ENCODE measurements around the gene TMEM243. TPM values are rescaled to one million over a fixed set of nuclear protein-coding genes. Genes with fewer than 3 reads are reported as not detected.
"Not testable (repeated sequence)": the region's sequence is repeated elsewhere in the genome, so short reads cannot be mapped to it uniquely, and the experiment has no call there.

The TMEM243 gene, protein sequence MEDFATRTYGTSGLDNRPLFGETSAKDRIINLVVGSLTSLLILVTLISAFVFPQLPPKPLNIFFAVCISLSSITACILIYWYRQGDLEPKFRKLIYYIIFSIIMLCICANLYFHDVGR
- 23.7 TPM for polyA plus RNA-seq (2013, experiment 1 of 2)
- polyA plus RNA-seq (2013, experiment 2 of 2), result 22.5 TPM

DNA sequence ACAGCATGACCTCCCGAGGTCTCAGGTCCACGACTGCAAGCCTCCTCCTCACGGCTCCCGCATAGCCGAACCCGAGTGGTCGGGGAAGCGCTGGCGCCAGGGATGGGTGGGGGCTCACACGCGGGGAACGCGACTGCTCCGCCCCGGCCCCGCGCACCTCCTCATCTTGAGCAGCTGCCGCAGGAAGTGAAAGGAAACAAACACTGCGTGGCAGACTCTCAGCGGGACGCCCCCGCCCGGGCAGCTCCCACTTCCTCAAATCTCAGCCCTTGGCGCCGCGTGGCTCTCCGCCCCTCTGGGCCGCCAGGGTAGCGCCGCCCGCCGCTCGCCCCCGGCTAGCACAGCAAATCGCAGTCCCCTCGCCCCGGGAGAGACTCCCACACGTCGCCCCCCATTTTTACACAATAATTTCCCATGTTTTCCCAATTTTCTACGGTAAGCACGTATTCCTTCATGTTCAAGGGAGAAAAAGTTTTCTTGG, at the start of gene TMEM243:
TSS of gene TMEM243 (minus strand) at position 188 of the 481 bp plus-strand sequence. CDS start 229 bp downstream, outside the sequence.
- Histone ChIP-seq H2BK15ac (replicated peaks; ENCODE audit: low read depth) (no peak within 1 kb of the TSS), H3K79me2 (ENCODE audit: control insufficient read depth, insufficient read depth, low read length) (peaks cover 40% of the 10 kb centered on the region), H3K4me3 (ENCODE audit: low read length) (peak within 1 kb of the TSS; percentile 84), H4K8ac (ENCODE audit: low read depth, low read length) (no peak within 1 kb of the TSS), H3K4me2 (ENCODE audit: low read length) (peak within 1 kb of the TSS; percentile 85), H3K18ac (ENCODE audit: low read length) (peak within 1 kb of the TSS; percentile 86), H3K36me3 (ENCODE audit: control insufficient read depth, insufficient read depth, low read length) (no peaks in the 10 kb centered on the region), H3K9ac (ENCODE audit: low read length) (peak within 1 kb of the TSS; percentile 91), H2BK120ac (ENCODE audit: low read depth, low read length) (no peak within 1 kb of the TSS), H3K4ac (ENCODE audit: low read depth, low read length) (peak within 1 kb of the TSS; percentile 71), H3K27me3 (ENCODE audit: insufficient read depth, low read length, poor library complexity) (peaks cover 2% of the 10 kb centered on the region), H3K4me1 (ENCODE audit: control insufficient read depth, low read depth, low read length) (peaks cover 7% of the 10 kb centered on the region), H2BK5ac (ENCODE audit: low read length) (peak within 1 kb of the TSS; percentile 47), H3K27ac (ENCODE audit: low read depth, low read length) (peak within 1 kb of the TSS; percentile 68), H4K5ac (ENCODE audit: low read length) (no peak within 1 kb of the TSS), H3K79me1 (ENCODE audit: low read length) (peaks cover 12% of the 10 kb centered on the region), H2AK5ac (ENCODE audit: low read length) (no peak within 1 kb of the TSS), H3K56ac (ENCODE audit: low read length) (peak within 1 kb of the TSS; percentile 95), H3K23ac (ENCODE audit: low read length) (peak within 1 kb of the TSS; percentile 67)
- no CpG with 5 or more reads among the region's 41 CpGs for WGBS (ENCODE audit: extremely low coverage, insufficient coverage, low lambda C conversion rate)
- peak; percentile 71 for DNase-seq

DNA sequence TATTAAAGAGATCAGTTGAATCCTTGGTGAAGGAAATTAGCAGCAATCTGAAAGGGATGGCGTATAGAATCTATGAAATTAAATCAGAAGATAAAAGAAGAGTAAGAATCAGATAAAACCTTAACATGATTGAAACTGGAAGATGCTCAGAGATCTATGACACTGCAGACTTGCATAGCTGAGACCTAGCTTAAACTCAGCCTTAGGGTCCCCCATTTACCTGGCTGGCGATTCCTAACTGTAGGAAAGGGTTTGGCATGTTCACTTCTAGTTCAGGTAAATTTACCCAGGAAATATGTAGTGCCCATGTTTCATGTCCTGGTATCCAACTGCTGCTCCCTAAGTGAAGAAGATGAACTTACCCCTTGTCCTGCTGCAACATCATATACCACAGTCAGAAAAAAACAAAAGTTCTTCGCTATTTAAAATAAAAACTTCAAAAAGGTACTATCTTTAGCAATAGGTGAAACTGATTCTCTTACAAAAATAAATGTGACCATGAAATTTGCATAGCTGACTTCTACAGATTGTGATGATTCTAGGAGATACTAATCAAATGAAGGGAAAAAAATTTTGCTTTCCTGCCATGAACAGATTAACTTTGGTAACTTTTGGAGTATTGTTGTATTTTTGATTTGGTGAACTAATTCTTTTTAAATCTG, 47.8 kb upstream of the TMEM243 start:
- H3K27ac ChIP-seq (ENCODE audit: low read depth, low read length), result no peak overlapping the region
- DNase-seq, result no peak
- H3K4me3 ChIP-seq (ENCODE audit: low read length), result no peak overlapping the region
- H3K79me2 ChIP-seq (ENCODE audit: control insufficient read depth, insufficient read depth, low read length), result no peaks in the 10 kb centered on the region
- H4K5ac ChIP-seq (ENCODE audit: low read length), result no peak overlapping the region
- H2AK5ac ChIP-seq (ENCODE audit: low read length), result no peak overlapping the region
- H4K8ac ChIP-seq (ENCODE audit: low read depth, low read length), result no peak overlapping the region
- no peaks in the 10 kb centered on the region for H3K4me1 ChIP-seq (ENCODE audit: control insufficient read depth, low read depth, low read length)
- no peak overlapping the region for H3K18ac ChIP-seq (ENCODE audit: low read length)
- H3K27me3 ChIP-seq (ENCODE audit: insufficient read depth, low read length, poor library complexity), result no peaks in the 10 kb centered on the region
- H3K23ac ChIP-seq (ENCODE audit: low read length), result no peak overlapping the region
- no peak overlapping the region for H3K9ac ChIP-seq (ENCODE audit: low read length)
- no peaks in the 10 kb centered on the region for H3K79me1 ChIP-seq (ENCODE audit: low read length)
- H3K56ac ChIP-seq (ENCODE audit: low read length), result no peak overlapping the region
- H2BK15ac ChIP-seq (replicated peaks; ENCODE audit: low read depth), result no peak overlapping the region
- no peak overlapping the region for H3K4ac ChIP-seq (ENCODE audit: low read depth, low read length)
- H3K4me2 ChIP-seq (ENCODE audit: low read length), result no peak overlapping the region
- H2BK120ac ChIP-seq (ENCODE audit: low read depth, low read length), result no peak overlapping the region
- H2BK5ac ChIP-seq (ENCODE audit: low read length), result no peak overlapping the region
- no peaks in the 10 kb centered on the region for H3K36me3 ChIP-seq (ENCODE audit: control insufficient read depth, insufficient read depth, low read length)
- no CpG with 5 or more reads among the region's 3 CpGs for WGBS (ENCODE audit: extremely low coverage, insufficient coverage, low lambda C conversion rate)

DNA sequence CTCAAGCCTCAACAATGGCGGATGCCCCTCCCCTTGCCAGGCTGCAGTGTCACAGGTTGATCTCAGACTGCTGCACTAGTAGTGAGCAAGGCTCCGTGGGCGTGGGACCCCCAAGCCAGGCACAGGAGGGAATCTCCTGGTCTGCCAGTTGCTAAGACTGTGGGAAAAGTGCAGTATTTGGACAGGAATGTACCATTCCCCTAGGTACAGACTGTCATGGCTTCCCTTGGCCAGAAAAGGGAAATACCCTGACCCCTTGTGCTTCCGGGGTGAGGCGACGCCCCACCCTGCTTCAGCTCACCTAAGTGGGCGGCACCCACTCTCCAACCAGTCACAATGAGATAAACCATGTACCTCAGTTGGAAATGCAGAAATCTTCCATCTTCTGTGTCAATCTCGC, 44.0 kb upstream of the TMEM243 start:
- Histone ChIP-seq H2AK5ac (ENCODE audit: low read length) (no peak overlapping the region), H4K8ac (ENCODE audit: low read depth, low read length) (no peak overlapping the region), H2BK15ac (replicated peaks; ENCODE audit: low read depth) (no peak overlapping the region), H3K27me3 (ENCODE audit: insufficient read depth, low read length, poor library complexity) (no peaks in the 10 kb centered on the region), H3K23ac (ENCODE audit: low read length) (no peak overlapping the region), H3K79me1 (ENCODE audit: low read length) (no peaks in the 10 kb centered on the region), H3K4me3 (ENCODE audit: low read length) (no peak overlapping the region), H3K56ac (ENCODE audit: low read length) (no peak overlapping the region), H3K18ac (ENCODE audit: low read length) (no peak overlapping the region), H3K36me3 (ENCODE audit: control insufficient read depth, insufficient read depth, low read length) (no peaks in the 10 kb centered on the region), H3K4me1 (ENCODE audit: control insufficient read depth, low read depth, low read length) (no peaks in the 10 kb centered on the region), H4K5ac (ENCODE audit: low read length) (no peak overlapping the region), H3K79me2 (ENCODE audit: control insufficient read depth, insufficient read depth, low read length) (no peaks in the 10 kb centered on the region), H2BK5ac (ENCODE audit: low read length) (no peak overlapping the region), H2BK120ac (ENCODE audit: low read depth, low read length) (no peak overlapping the region), H3K4ac (ENCODE audit: low read depth, low read length) (no peak overlapping the region), H3K4me2 (ENCODE audit: low read length) (no peak overlapping the region), H3K9ac (ENCODE audit: low read length) (no peak overlapping the region), H3K27ac (ENCODE audit: low read depth, low read length) (no peak overlapping the region)
- WGBS (ENCODE audit: extremely low coverage, insufficient coverage, low lambda C conversion rate), result no CpG with 5 or more reads among the region's 8 CpGs
- DNase-seq, result no peak

DNA sequence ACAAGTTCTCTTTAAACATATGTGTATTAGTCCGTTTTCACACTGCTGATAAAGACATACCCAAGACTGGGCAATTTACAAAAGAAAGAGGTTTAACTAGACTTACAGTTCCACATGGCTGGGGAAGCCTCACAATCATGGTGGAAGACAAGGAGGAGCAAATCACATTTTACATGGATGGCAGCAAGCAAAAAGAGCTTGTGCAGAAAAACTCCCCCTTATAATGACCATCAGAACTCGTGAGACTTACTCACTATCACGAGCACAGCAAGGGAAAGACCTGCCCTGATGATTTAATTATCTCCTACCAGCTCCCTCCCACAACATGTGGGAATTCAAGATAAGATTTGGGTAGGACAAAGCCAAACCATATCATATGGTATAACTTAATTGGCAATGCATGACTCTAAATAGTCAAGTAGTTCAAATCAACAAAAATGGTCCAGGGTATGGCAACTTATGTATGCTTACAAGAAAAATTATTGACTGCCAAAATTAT, 34.1 kb upstream of the TMEM243 start:
- H3K18ac ChIP-seq (ENCODE audit: low read length), result no peak overlapping the region
- WGBS (ENCODE audit: extremely low coverage, insufficient coverage, low lambda C conversion rate), result no CpG with 5 or more reads among the region's 3 CpGs
- no peak overlapping the region for H3K23ac ChIP-seq (ENCODE audit: low read length)
- H2BK15ac ChIP-seq (replicated peaks; ENCODE audit: low read depth), result no peak overlapping the region
- no peaks in the 10 kb centered on the region for H3K4me1 ChIP-seq (ENCODE audit: control insufficient read depth, low read depth, low read length)
- H3K4me3 ChIP-seq (ENCODE audit: low read length), result no peak overlapping the region
- H2BK5ac ChIP-seq (ENCODE audit: low read length), result no peak overlapping the region
- DNase-seq, result peak; percentile 10
- H3K79me2 ChIP-seq (ENCODE audit: control insufficient read depth, insufficient read depth, low read length), result no peaks in the 10 kb centered on the region
- no peak overlapping the region for H3K4me2 ChIP-seq (ENCODE audit: low read length)
- H4K8ac ChIP-seq (ENCODE audit: low read depth, low read length), result no peak overlapping the region
- H2AK5ac ChIP-seq (ENCODE audit: low read length), result no peak overlapping the region
- H3K27ac ChIP-seq (ENCODE audit: low read depth, low read length), result no peak overlapping the region
- H3K79me1 ChIP-seq (ENCODE audit: low read length), result no peaks in the 10 kb centered on the region
- no peak overlapping the region for H3K4ac ChIP-seq (ENCODE audit: low read depth, low read length)
- H2BK120ac ChIP-seq (ENCODE audit: low read depth, low read length), result no peak overlapping the region
- H3K27me3 ChIP-seq (ENCODE audit: insufficient read depth, low read length, poor library complexity), result no peaks in the 10 kb centered on the region
- H3K9ac ChIP-seq (ENCODE audit: low read length), result no peak overlapping the region
- H4K5ac ChIP-seq (ENCODE audit: low read length), result no peak overlapping the region
- no peak overlapping the region for H3K56ac ChIP-seq (ENCODE audit: low read length)
- no peaks in the 10 kb centered on the region for H3K36me3 ChIP-seq (ENCODE audit: control insufficient read depth, insufficient read depth, low read length)

DNA sequence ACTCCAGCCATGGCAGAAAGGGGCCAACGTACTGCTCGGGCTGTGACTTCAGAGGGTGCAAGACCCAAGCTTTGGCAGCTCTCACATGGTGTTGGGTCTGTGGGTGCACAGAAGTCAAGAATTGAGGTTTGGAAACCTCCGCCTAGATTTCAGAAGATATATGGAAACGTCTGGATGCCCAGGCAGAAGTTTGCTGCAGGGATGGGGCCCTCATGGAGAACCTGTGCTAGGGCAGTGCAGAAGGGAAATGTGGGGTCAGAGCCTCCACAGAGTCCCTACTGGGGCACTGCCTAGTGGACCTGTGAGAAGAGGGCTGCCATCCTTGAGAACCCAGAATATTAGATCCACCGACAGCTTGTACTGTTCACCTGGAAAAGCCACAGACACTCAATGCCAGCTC, 26.1 kb upstream of the TMEM243 start:
- not testable (repeated sequence) for H3K36me3 ChIP-seq (ENCODE audit: control insufficient read depth, insufficient read depth, low read length); H3K4me1 ChIP-seq (ENCODE audit: control insufficient read depth, low read depth, low read length); H4K8ac ChIP-seq (ENCODE audit: low read depth, low read length); DNase-seq; H3K18ac ChIP-seq (ENCODE audit: low read length); H2AK5ac ChIP-seq (ENCODE audit: low read length); H3K4ac ChIP-seq (ENCODE audit: low read depth, low read length); H3K56ac ChIP-seq (ENCODE audit: low read length); H3K79me1 ChIP-seq (ENCODE audit: low read length); H3K79me2 ChIP-seq (ENCODE audit: control insufficient read depth, insufficient read depth, low read length); H3K9ac ChIP-seq (ENCODE audit: low read length); H3K27me3 ChIP-seq (ENCODE audit: insufficient read depth, low read length, poor library complexity); H4K5ac ChIP-seq (ENCODE audit: low read length); H3K4me3 ChIP-seq (ENCODE audit: low read length); H2BK120ac ChIP-seq (ENCODE audit: low read depth, low read length); H3K27ac ChIP-seq (ENCODE audit: low read depth, low read length); H2BK15ac ChIP-seq (replicated peaks; ENCODE audit: low read depth); H3K23ac ChIP-seq (ENCODE audit: low read length); H3K4me2 ChIP-seq (ENCODE audit: low read length); H2BK5ac ChIP-seq (ENCODE audit: low read length)
- no CpG with 5 or more reads among the region's 5 CpGs for WGBS (ENCODE audit: extremely low coverage, insufficient coverage, low lambda C conversion rate)
